ENCODE results near the gene TMEM165. TPM values are rescaled to one million over a fixed set of nuclear protein-coding genes. Genes with fewer than 3 reads are reported as not detected.

TMEM165 gene
- total RNA-seq, 4 donors from 2014 or later = 82.5 to 129 (median 98.3) TPM

DNA sequence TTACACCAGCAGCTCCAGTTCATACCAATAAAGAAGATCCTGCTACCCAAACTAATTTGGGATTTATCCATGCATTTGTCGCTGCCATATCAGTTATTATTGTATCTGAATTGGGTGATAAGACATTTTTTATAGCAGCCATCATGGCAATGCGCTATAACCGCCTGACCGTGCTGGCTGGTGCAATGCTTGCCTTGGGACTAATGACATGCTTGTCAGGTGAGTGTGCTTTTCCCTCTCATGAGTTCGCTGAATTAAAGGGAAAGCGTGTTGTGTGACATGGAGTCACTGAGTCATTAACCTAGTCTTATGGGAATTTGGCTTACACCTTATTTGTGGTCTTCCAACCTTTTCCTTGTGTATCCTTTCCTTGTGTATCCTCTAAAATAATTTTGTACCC is 15.9 kb downstream of the TMEM165 start:
- Histone ChIP-seq H3K36me3 (peaks cover 35% of the 10 kb centered on the region), H3K27me3 (no peaks in the 10 kb centered on the region), H3K4me1 (peaks cover 17% of the 10 kb centered on the region), H3K4me3 (no peak overlapping the region), H3K27ac (no peak overlapping the region), H3K9me3 (no peaks in the 10 kb centered on the region)
- WGBS = 94% methylated on average over 6 of the region's 6 CpGs
- TF ChIP-seq POLR2A (IDR thresholded peaks at IDR 0.05) (no peak), POLR2AphosphoS5 (IDR thresholded peaks at IDR 0.05) (no peak), EP300 (IDR thresholded peaks at IDR 0.05) (no peak)
- TF ChIP-seq, protein P1, sequence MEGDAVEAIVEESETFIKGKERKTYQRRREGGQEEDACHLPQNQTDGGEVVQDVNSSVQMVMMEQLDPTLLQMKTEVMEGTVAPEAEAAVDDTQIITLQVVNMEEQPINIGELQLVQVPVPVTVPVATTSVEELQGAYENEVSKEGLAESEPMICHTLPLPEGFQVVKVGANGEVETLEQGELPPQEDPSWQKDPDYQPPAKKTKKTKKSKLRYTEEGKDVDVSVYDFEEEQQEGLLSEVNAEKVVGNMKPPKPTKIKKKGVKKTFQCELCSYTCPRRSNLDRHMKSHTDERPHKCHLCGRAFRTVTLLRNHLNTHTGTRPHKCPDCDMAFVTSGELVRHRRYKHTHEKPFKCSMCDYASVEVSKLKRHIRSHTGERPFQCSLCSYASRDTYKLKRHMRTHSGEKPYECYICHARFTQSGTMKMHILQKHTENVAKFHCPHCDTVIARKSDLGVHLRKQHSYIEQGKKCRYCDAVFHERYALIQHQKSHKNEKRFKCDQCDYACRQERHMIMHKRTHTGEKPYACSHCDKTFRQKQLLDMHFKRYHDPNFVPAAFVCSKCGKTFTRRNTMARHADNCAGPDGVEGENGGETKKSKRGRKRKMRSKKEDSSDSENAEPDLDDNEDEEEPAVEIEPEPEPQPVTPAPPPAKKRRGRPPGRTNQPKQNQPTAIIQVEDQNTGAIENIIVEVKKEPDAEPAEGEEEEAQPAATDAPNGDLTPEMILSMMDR (IDR thresholded peaks at IDR 0.05) = no peak
- no peak for DNase-seq (ENCODE audit: low spot score in 2 of 2)

DNA sequence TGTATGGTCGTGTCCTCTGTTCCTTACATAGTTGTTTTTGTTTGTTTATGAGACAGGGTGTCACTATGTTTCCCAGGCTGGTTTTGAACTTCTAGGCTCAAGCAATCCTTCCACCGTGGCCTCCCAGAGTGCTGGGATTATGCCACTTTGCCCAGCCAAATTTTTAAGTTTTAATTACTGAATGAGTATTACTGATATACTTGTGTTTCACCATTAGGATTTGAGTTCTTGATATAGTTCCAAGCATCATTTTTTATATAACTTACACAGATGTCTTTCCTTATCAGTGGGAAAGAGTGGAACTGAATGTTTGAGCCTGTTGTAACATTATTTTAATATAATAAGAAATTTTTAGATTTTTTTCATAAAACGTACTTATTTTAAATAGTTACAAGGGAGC is 20.4 kb downstream of the TMEM165 start:
- no peak for DNase-seq (ENCODE audit: low spot score in 2 of 2)
- no peaks in the 10 kb centered on the region for H3K27me3 ChIP-seq
- no peak overlapping the region for H3K27ac ChIP-seq
- peaks cover 67% of the 10 kb centered on the region for H3K36me3 ChIP-seq
- no peaks in the 10 kb centered on the region for H3K9me3 ChIP-seq
- no peak overlapping the region for H3K4me3 ChIP-seq
- WGBS = 88% methylated on average over 3 of the region's 3 CpGs
- no peak for TF ChIP-seq POLR2AphosphoS5 (IDR thresholded peaks at IDR 0.05)
- TF ChIP-seq, protein P1 (IDR thresholded peaks at IDR 0.05) = no peak
- no peaks in the 10 kb centered on the region for H3K4me1 ChIP-seq

DNA sequence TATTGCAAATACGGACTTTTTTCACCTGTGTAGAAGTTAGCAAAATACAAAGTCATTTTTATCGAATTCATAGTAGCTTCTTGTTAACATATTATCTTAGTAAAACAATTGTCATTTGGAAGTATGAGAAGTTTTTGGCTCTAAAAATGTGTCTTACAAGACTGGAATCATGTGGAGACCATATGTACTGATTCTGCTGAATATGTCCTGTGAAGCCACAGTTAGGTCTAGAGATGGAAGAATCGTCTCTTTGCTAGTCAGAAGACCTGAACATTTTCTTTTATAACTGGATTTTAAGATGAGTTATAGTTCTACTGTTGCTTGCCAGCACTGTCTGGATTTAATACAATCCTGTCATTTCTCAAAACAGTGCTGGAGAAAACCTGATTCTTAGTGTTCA is 29.0 kb downstream of the TMEM165 start:
- H3K4me1 ChIP-seq = peaks cover 8% of the 10 kb centered on the region
- H3K36me3 ChIP-seq = peaks cover 91% of the 10 kb centered on the region
- WGBS = 73% methylated on average over 3 of the region's 3 CpGs
- H3K9me3 ChIP-seq = no peaks in the 10 kb centered on the region
- H3K4me3 ChIP-seq = no peak overlapping the region
- no peak for TF ChIP-seq POLR2AphosphoS5 (IDR thresholded peaks at IDR 0.05)
- TF ChIP-seq EP300 (IDR thresholded peaks at IDR 0.05) = no peak
- TF ChIP-seq, protein P1 (IDR thresholded peaks at IDR 0.05) = no peak
- no peak for TF ChIP-seq POLR2A (IDR thresholded peaks at IDR 0.05)
- no peak for DNase-seq (ENCODE audit: low spot score in 2 of 2)
- H3K27ac ChIP-seq = no peak overlapping the region
- H3K27me3 ChIP-seq = no peaks in the 10 kb centered on the region

DNA sequence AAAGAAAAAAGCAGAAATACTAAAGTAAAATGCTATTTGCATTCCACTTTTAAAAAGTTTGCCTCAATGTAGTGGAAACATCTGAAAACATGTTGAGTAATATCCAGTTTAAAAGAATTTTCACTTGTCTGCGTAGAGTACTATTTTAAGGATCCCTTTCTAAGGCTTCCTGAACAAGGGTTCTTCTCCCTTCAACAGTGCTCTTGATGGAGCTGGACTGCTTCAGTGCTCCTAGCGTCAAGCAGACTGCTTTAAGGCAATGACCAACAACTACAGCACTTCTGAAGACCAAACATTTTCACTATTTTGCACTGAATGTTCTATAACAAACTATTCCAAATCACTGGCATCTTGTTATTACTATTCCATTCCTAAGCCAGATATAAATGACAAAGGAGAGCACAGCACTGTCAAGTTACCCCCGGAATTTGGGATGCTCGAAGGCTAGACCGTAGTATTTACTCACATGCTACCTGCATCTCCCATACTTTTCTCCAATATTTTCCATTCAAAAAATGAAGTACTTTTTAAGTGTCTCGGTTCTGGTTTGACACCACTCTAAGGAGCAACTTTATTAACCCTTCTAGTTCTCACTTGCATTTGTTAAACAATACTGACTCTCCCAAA is 36.1 kb downstream of the TMEM165 start:
- peaks cover 5% of the 10 kb centered on the region for H3K4me1 ChIP-seq
- H3K36me3 ChIP-seq = peaks cover 62% of the 10 kb centered on the region
- WGBS = 73% methylated on average over 6 of the region's 6 CpGs
- no peak for DNase-seq (ENCODE audit: low spot score in 2 of 2)
- H3K9me3 ChIP-seq = no peaks in the 10 kb centered on the region
- TF ChIP-seq, protein P1 (IDR thresholded peaks at IDR 0.05) = no peak
- H3K4me3 ChIP-seq = no peak overlapping the region
- no peak overlapping the region for H3K27ac ChIP-seq
- no peaks in the 10 kb centered on the region for H3K27me3 ChIP-seq

DNA sequence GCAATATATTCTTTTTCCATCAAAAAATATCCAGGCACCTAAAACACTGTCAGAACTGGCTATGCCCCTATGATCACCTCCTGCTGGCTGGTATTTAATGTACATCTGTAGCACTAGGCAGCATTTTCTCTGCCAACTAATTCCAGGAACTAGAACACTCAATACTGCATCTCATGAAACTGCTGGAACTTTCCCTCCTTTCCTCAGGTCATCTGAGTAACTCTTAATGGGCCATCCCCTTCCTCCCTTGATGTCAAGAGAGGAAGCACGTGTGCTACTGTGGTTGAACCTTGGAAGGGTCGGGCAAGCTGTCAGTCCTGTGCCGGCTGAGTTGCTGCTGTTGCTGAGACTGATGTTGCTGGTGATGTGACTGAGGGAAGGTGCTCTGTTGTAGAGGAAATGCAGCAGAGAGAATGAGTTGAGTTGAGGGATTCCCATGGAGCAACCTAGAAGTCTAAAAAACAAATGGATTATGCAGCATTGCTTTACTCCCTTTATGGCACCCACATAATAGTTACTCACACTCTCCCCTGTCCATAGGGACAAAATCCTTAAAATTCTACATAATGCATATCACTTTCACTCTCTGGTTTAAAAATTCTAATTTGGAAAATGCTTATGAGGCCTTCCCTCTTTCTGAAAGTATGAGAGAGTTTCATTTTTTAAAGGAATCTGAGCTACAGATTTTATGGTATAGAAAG is 39.5 kb downstream of the TMEM165 start:
- Histone ChIP-seq H3K36me3 (peaks cover 45% of the 10 kb centered on the region), H3K27ac (no peak overlapping the region), H3K9me3 (no peaks in the 10 kb centered on the region), H3K27me3 (no peaks in the 10 kb centered on the region), H3K4me1 (peaks cover 5% of the 10 kb centered on the region), H3K4me3 (no peak overlapping the region)
- TF ChIP-seq, protein P1 (IDR thresholded peaks at IDR 0.05) = no peak
- no peak for TF ChIP-seq POLR2A (IDR thresholded peaks at IDR 0.05)
- TF ChIP-seq EP300 (IDR thresholded peaks at IDR 0.05) = no peak
- TF ChIP-seq POLR2AphosphoS5 (IDR thresholded peaks at IDR 0.05) = no peak
- no peak for DNase-seq (ENCODE audit: low spot score in 2 of 2)
- WGBS = 56% methylated on average over 3 of the region's 3 CpGs
